A549 (cell line): ENCODE measurements around the gene METTL24.

Source experiments
- BHLHE40 ChIP-seq: IDR thresholded peaks from 2 replicates; pipeline ENCODE4 v1.6.1; 2012; ENCODE audit warnings: low read depth, low read length, inconsistent platforms
- CTCF ChIP-seq: fragments of >200 bp; sonication (Bioruptor Twin); formaldehyde crosslinking; IDR thresholded peaks from 3 replicates; pipeline ENCODE4 v1.5.1; 2016
- MAFK ChIP-seq: fragments of 450-650 bp; IDR thresholded peaks from 2 replicates; pipeline ENCODE4 v1.6.1; 2014; ENCODE audit not compliant: partially characterized antibody
- MAZ ChIP-seq: fragments of 150-350 bp; IDR thresholded peaks from 2 replicates; pipeline ENCODE4 v1.6.1; 2014; ENCODE audit warnings: antibody characterized with exemption, low read depth, low read length, borderline replicate concordance
- NPAS2 ChIP-seq: fragments of 250-450 bp; sonication (Bioruptor Pico); IDR thresholded peaks from 2 replicates; pipeline ENCODE4 v1.8.0; 2022; ENCODE audit warnings: mild to moderate bottlenecking, moderate library complexity, borderline replicate concordance
- NR3C1 ChIP-seq: fragments of >200 bp; sonication (Bioruptor Twin); formaldehyde crosslinking; IDR thresholded peaks from 3 replicates; pipeline ENCODE4 v1.6.1; 2017
- POLR2A ChIP-seq: IDR thresholded peaks from 2 replicates; pipeline ENCODE4 v1.6.1; 2012; ENCODE audit warnings: mild to moderate bottlenecking, low read length
- RFX5 ChIP-seq: fragments of 450-650 bp; IDR thresholded peaks from 2 replicates; pipeline ENCODE4 v1.7.1; 2014; ENCODE audit warnings: antibody characterized with exemption, mild to moderate bottlenecking, moderate library complexity
- SMC3 ChIP-seq: fragments of >200 bp; sonication (Bioruptor Twin); formaldehyde crosslinking; IDR thresholded peaks from 3 replicates; pipeline ENCODE4 v1.6.1; 2018; ENCODE audit warnings: inconsistent platforms
- ZFP36 ChIP-seq: fragments of 450-650 bp; IDR thresholded peaks from 2 replicates; pipeline ENCODE4 v1.6.1; 2014; ENCODE audit warnings: borderline replicate concordance; ENCODE audit not compliant: partially characterized antibody
- TF ChIP-seq, protein P1 (sequence below): fragments of 450-650 bp; IDR thresholded peaks from 2 replicates; pipeline ENCODE4 v1.6.1; 2014; ENCODE audit warnings: antibody characterized with exemption
- TF ChIP-seq, protein P2 (sequence below): IDR thresholded peaks from 2 replicates; pipeline ENCODE4 v1.6.1; 2012; ENCODE audit warnings: low read depth, borderline replicate concordance
- TF ChIP-seq, protein P3 (sequence below): fragments of 250-450 bp; sonication (Bioruptor Pico); IDR thresholded peaks from 2 replicates; pipeline ENCODE4 v1.5.0; 2021; ENCODE audit warnings: mild to moderate bottlenecking, moderate library complexity, borderline replicate concordance

- TF ChIP-seq CTCF (no peak), RFX5 (no peak), MAFK (no peak), NPAS2 (no peak), BHLHE40 (no peak), POLR2A (no peak), MAZ (no peak), NR3C1 (no peak), ZFP36 (no peak), SMC3 (no peak)
- TF ChIP-seq, protein P1, sequence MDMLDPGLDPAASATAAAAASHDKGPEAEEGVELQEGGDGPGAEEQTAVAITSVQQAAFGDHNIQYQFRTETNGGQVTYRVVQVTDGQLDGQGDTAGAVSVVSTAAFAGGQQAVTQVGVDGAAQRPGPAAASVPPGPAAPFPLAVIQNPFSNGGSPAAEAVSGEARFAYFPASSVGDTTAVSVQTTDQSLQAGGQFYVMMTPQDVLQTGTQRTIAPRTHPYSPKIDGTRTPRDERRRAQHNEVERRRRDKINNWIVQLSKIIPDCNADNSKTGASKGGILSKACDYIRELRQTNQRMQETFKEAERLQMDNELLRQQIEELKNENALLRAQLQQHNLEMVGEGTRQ, result no peak
- TF ChIP-seq, protein P2, sequence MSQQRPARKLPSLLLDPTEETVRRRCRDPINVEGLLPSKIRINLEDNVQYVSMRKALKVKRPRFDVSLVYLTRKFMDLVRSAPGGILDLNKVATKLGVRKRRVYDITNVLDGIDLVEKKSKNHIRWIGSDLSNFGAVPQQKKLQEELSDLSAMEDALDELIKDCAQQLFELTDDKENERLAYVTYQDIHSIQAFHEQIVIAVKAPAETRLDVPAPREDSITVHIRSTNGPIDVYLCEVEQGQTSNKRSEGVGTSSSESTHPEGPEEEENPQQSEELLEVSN, result no peak
- TF ChIP-seq, protein P3, sequence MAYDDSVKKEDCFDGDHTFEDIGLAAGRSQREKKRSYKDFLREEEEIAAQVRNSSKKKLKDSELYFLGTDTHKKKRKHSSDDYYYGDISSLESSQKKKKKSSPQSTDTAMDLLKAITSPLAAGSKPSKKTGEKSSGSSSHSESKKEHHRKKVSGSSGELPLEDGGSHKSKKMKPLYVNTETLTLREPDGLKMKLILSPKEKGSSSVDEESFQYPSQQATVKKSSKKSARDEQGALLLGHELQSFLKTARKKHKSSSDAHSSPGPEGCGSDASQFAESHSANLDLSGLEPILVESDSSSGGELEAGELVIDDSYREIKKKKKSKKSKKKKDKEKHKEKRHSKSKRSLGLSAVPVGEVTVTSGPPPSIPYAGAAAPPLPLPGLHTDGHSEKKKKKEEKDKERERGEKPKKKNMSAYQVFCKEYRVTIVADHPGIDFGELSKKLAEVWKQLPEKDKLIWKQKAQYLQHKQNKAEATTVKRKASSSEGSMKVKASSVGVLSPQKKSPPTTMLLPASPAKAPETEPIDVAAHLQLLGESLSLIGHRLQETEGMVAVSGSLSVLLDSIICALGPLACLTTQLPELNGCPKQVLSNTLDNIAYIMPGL, result no peak
Observed at GRCh38 chr6:110392727-110393126, 34.6 kb upstream of the METTL24 start.
